ENCODE measurements around the gene EIPR1.
A peak's percentile ranks its signal among the peaks of the same experiment; 100 is the strongest.

Gene EIPR1

GRCh38 chr2:3256157-3256556 lies 121.5 kb downstream of the EIPR1 start:
- DNase-seq (ENCODE audit: low read depth in 3 of 3, low spot score in 1 of 3), result no peak

DNA sequence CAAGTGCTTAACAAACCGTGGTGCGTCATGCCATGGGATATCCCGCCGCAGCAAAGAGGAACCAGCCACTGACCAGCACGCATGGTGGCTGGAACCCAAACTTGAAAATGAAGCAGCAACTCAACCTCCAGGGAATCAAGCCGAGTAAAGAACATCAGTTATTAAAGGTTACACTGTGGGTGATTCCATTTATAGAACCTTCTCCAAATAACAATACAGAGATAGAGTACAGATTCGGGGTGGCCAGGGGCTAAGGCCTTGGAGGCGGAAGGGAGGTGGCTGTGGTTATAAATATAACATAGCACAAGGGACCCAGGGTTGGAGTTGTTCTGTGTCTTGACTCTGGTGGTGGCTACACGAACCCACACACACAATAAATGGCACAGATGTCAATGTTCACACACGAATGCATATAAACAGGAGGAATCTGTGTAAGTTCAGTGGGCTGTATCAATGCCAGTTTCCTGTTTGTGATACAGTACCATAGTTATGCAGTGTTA lies 123.1 kb downstream of the EIPR1 start:
- DNase-seq (ENCODE audit: low read depth in 3 of 3, low spot score in 1 of 3), result no peak

DNA sequence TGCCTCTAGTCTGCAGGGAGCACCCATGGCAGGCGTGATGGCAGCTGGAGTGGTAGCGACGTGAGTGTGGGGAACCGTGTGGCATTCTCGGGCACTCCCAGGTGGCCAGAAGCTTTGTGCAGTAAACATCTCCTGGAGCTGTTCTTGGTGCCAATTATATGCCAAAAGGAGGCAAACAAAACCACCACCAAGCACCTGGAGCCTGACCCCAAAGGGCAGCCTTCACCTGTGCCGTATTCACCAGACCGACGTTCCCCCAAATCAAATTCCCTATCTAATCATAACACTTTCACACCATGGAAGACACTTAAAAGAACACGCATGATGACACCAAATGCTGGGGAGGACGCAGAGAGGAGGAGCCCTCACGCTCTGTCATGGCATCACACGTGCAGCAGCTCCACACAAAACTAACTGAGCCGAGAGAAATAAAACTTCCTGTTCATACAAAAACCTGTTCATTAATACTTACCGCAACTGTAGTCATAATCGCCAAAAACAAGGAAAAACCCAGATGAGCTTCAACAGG lies 123.6 kb downstream of the EIPR1 start:
- DNase-seq (ENCODE audit: low read depth in 3 of 3, low spot score in 1 of 3), result no peak

DNA sequence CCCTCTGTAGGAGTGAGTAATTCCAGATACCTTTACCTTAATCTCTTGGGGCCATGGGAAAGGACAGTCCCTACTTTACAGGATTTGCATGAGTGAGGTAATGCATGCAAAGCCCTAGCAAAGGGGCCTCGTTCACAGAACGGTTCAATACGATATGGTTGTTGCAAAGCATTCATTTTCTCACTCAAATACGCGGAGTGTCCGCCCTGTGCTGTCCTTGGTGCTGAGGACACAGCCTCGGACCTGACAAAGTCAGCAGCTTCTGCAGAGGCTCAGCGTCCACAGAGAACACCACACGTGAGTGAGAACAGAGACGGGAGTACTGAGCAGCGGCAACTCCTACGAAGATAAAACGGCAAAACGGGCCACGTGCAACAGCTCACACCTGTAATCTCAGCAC lies 125.7 kb downstream of the EIPR1 start:
- no peak for DNase-seq (ENCODE audit: low read depth in 3 of 3, low spot score in 1 of 3)

DNA sequence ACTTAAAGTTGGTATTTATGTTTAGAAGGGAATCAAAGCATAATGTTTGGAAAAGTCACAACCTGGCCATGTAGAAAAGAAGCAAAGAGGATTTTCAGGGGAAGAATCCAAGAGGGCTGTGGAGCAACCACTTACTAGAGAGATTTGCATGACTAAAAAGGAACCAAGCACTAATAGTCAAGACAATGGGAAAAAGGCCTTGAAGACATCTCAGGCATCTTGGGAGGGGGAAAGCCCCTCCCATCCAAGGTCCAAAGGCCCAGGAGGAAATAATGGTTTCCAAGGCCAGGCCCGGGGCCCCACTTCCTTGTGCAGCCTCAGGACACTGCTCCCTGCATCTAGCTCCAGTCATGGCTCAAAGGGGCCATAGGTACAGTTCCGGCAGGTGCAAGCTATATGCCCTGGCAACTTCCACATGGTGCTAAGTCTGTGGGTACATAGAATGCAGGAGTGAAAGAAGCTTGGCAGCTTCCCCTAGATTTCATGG lies 128.1 kb downstream of the EIPR1 start:
- no peak for DNase-seq (ENCODE audit: low read depth in 3 of 3, low spot score in 1 of 3)

DNA sequence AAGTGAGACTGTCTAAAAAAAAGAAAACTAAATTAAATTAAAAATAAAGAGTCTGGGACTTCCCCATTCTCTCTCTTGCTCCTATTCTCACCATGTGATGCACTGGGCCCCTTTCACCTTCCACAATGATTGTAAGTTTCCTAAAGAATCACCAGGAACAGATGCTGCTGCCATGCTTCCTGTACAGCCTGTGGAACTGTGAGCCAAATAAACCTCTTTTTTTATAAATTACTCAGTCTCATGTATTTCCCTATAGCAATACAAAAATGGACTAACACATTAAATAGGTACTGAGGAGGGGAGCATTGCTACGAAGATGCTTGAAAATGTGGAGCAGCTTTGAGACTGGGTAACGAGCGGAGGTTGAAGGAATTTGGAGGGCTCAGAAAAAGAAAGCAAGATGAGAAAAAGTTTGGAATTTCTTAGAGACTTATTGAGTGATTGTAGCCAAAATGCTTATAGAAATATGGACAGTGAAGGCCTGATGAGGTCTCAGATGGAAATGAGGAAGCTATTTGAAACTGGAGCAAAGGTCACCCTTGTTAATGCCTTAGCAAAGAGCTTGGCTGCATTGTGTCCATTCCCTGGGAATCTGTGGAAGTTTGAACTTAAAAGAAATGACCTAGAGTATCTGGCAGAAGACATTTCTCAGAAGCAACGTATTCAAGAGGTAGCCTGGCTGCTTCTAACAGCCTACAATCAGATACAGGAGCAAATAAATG lies 128.7 kb downstream of the EIPR1 start:
- no peak for DNase-seq (ENCODE audit: low read depth in 3 of 3, low spot score in 1 of 3)

DNA sequence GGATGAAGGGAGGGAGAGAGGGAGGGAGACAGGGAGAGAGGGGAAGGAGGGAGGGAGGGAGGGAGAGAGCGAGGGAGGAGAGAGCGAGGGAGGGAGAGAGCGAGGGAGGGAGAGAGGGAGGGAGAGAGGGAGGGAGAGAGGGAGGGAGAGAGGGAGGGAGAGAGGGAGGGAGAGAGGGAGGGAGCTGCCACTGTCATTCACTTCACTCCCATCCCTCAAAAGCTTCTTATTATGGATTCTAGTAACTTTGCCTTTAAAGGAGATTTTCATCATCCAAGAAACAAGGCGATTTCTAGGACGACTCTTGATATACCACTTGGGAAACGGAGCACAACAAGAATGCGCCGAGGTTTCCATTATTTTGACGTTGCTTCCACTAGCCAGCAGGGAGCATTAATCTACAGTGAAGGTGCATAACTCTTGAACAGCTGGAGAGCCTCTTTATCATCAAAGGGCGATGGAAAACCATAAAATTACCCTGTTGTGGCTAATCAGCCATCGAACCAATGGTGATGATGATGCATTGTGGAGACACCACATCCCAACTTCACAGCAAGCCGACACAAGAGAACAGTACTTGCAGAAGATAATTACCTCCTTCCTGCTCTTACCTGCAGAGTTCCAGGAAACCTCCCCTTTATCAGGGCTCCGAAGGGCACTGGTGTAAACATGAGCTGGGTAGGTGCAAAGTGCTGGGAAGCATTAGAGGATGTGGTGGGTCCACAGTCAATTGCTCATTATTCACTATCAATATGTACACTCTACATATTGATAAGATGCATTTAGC lies 130.5 kb downstream of the EIPR1 start:
- no peak for DNase-seq (ENCODE audit: low read depth in 3 of 3, low spot score in 1 of 3)

DNA sequence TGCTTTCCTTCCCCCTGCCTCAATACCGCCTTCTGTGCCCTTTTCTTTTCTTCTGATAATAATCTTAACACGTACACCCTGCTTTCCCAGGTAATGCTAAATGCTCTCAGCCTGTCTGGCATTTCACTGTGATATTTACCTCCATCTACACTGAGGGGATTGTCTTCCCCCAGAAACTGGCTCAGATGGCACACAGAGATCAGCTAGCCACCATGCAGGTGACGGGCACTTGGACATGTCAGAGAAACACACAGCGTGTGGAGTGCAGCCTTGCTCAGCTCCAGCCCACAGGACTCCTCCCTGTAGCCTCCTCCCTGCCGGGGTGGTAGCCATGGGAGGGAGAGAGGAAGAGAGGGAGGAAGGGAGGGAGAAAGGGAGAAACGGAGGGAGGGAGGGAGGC lies 131.2 kb downstream of the EIPR1 start:
- DNase-seq (ENCODE audit: low read depth in 3 of 3, low spot score in 1 of 3), result no peak

DNA sequence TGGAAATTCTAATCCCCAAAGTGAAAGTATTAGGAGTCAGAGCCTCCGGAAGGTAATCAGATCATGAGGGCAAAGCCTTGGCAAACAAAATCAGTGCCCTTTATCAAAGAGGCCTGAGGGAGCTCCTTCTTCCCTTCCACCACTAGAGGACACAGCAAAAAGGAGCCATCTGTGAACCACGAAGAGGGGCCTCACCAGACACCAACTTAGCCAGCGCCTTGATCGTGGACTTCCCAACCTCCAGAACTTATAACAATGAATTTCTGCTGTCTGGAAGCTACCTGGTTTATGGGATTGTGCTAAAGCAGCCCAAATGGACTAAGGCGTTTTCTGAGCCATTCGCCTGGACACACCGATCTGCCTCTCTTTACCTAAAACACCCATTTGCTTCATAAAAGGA lies 133.1 kb downstream of the EIPR1 start:
- no peak for DNase-seq (ENCODE audit: low read depth in 3 of 3, low spot score in 1 of 3)

DNA sequence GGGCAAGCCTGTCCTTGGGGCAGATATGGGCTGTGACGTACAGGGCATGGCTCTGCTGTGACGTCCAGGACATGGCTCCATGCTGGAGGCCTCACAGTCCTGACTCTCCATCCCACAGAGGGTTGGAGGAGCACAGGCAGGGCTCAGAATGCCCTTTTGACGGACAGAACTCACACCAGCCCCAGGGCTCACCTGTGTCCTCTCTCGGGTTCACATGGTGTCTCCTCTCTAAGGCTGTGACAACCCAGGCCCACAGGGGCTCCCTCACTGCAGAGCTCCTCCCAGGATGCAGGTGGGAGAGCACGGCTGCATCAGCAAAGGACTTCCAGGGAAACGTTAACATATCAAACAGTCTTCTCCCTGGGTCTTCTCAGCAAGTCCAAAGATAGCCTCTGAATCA lies 133.8 kb downstream of the EIPR1 start:
- no peak for DNase-seq (ENCODE audit: low read depth in 3 of 3, low spot score in 1 of 3)

- DNase-seq (ENCODE audit: low read depth in 3 of 3, low spot score in 1 of 3), result no peak
Observed at GRCh38 chr2:3242747-3243369, 134.8 kb downstream of the EIPR1 start.

- DNase-seq (ENCODE audit: low read depth in 3 of 3, low spot score in 1 of 3), result no peak
Observed at GRCh38 chr2:3241971-3242746, 135.5 kb downstream of the EIPR1 start.

GRCh38 chr2:3238951-3239841 lies 138.4 kb downstream of the EIPR1 start:
- no peak for DNase-seq (ENCODE audit: low read depth in 3 of 3, low spot score in 1 of 3)

DNA sequence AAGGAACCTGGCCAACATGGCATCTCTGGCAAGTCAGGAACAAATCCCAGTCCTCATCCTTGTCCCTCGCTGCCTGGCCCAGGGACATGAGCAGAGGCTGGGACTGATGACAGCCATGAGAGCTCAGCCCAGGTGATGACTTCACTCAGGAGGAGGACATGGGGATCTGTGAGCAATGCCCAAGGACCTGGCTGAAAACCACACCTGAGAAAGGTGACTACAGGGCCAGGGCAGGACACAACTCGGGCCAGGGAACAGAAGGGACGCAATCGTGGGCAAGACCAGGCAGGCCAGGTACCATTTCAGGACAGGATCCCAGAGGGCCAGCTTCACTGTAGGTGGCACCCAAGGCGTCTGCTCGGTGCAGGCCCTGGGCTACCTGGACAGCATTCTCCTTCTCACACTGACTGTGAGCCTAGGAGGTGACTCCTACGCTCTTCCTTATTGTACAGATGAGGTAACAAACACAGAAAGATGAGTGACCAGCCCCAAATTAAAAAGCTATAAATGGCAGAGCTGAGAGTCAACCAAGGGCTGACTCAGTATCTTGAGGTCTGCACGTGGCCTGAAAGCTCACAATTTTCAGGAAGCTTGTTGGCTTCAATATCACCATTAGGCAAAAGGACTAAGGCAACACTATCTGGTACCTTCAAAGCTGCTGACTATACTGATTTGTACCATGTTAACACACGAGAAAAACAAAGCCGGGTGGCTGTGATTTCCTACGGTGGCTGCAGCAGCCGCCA lies 141.1 kb downstream of the EIPR1 start:
- no peak for DNase-seq (ENCODE audit: low read depth in 3 of 3, low spot score in 1 of 3)

- no peak for DNase-seq (ENCODE audit: low read depth in 3 of 3, low spot score in 1 of 3)
Observed at GRCh38 chr2:3233877-3234276, 143.7 kb downstream of the EIPR1 start.

GRCh38 chr2:3229221-3229620 lies 148.4 kb downstream of the EIPR1 start:
- DNase-seq (ENCODE audit: low read depth in 3 of 3, low spot score in 1 of 3), result no peak

GRCh38 chr2:3224681-3225080 lies 152.9 kb downstream of the EIPR1 start:
- no peak for DNase-seq (ENCODE audit: low read depth in 3 of 3, low spot score in 1 of 3)

GRCh38 chr2:3223080-3223923 lies 154.3 kb downstream of the EIPR1 start:
- DNase-seq (ENCODE audit: low read depth in 3 of 3, low spot score in 1 of 3), result peak; percentile 17 to 61 (median 22)
